T47D (cell line): ENCODE measurements around the gene CNIH4.
"Not testable (repeated sequence)": the region's sequence is repeated elsewhere in the genome, so short reads cannot be mapped to it uniquely, and the experiment has no call there.

Experiments
- DNase-seq, 2 experiments: peaks; one replicate each; pipeline versions ENCODE4 v3.0.0 to v3.0.0-alpha.2; 2011 to 2012; ENCODE audit warnings: low read depth in 1 of 2, low spot score in 1 of 2
- JUND ChIP-seq: IDR thresholded peaks from 2 replicates; pipeline ENCODE4 v1.6.1; 2012; ENCODE audit warnings: low read depth
- in situ Hi-C: cut with HindIII; loops from 2 replicates; pipeline ENCODE4 v1.10.0; 2016; ENCODE audit warnings: low sequenced_read_pairs, low pct_unique_long_range_greater_than_20kb

CNIH4 gene

DNA sequence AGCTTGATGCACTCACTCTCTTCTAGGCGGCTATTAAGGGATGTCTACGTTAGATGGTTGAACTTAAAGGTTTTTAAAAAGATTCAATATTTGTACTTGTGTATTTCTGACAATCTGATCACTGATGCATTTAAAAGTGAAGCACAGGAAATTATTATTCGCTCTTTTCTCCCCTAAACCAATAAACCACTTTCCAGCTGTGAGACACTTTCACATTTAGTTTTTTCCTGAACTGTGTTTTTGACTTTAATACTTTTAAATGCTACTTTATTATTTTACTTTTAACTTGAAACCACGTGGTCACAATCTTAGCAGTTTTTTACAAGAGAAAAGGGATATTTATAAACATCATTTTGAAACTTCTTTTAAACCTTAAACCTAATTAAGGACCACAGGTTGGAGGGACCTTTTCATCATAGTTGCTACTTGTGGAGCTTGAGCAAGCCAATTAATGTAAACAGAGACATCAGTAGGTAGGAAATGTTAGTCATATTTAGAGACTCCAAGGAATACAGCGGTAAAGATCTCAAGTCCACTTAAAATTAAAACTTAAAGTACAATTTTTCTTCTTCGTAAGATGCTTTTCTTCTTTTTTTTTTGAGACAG, 68.7 kb downstream of the CNIH4 start:
- in situ Hi-C loops: no loop called here
- no peak for DNase-seq
- TF ChIP-seq JUND: no peak

DNA sequence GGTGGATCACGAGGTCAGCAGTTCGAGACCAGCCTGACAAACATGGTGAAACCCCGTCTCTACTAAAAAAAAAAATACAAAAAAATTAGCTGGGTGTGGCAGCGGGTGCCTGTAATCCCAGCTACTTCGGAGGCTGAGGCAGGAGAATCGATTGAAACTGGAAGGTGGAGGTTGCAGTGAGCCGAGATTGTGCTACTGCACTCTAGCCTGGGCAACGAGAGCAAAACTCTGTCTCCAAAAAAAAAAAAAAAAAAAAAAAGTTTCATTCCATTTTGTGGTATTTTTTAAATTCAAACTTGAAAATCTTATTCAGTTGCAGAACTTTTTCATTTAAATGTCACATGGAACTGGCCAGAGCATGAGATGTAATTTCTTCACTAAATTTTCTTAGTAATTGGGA, 70.2 kb downstream of the CNIH4 start:
- DNase-seq, in situ Hi-C loops: not testable (repeated sequence)

DNA sequence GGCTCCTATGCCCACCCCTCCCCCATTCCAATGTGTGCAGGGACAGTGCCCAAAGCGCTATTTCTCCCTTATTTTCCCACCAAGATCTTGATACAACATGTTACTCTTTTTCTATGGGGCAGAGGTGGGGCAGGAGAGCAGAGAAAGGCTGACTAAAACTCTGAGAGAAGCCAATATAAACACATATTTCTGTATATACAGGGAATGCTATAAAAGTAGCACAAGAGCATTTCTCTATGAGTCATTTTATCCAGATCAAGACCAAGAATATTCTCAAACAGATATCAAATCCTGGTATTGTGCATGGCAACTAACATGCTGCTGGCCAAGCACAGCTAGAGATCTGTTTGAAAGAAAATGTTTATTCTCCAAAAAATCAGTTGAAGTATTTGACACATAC, 70.7 kb downstream of the CNIH4 start:
- in situ Hi-C loops: no loop called here
- no peak for DNase-seq
- TF ChIP-seq JUND: no peak

DNA sequence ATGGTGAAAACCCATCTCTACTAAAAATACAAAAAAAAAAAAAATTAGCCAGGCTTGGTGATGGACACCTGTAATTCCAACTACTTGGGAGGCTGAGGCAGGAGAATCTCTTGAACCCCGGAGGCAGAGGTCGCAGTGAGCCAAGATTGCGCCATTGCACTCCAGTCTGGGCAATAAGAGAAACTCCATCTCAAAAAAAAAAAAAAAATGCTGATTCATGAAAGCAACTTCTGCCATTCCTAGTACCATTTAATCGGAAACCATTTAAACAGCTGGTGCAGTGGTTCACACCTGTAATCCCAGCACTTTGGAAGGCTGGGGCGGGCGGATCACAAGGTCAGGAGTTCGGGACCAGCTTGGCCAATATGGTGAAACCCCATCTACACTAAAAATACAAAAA, 72.0 kb downstream of the CNIH4 start:
- DNase-seq, in situ Hi-C loops: not testable (repeated sequence)
